K562 (cell line): ENCODE measurements around the gene PCDHGB1. TPM values are rescaled to one million over a fixed set of nuclear protein-coding genes. Genes with fewer than 3 reads are reported as not detected.

Source experiments
- ATAC-seq: fragments of 200-7000 bp; cut with Tn5 transposase; 3 replicates; pipeline ENCODE4 v1.9.1; 2020; ENCODE audit warnings: moderate library complexity
- BruUV-seq: library from RNA; stranded (reverse); fragments of 400-500 nt; replicated peaks from 2 replicates; lab custom pipeline; 2021; lab: Mats Ljungman, UMichigan
- CTCF ChIA-PET: fragments of 300-600 bp; formaldehyde crosslinking; extraction: SDS; loops from one replicate; lab custom pipeline; 2021; ENCODE audit warnings: low intra/inter-chr PET ratio; lab: Yijun Ruan, JAX
- POLR2A ChIA-PET: fragments of 300-600, 350-650 bp; sonication (Branson Sonifier 250); formaldehyde crosslinking; extraction: SDS; loops from one replicate; lab custom pipeline; 2021; ENCODE audit warnings: antibody characterized with exemption, inconsistent platforms; lab: Yijun Ruan, JAX
- DNase-seq, 4 experiments: peaks; one replicate each; pipeline versions ENCODE4 v3.0.0 to v3.0.0-alpha.2; 2011 to 2018; ENCODE audit warnings: low spot score in 3 of 4, mixed read lengths in 3 of 4; ENCODE audit errors: extremely low read depth in 1 of 4
- FAIRE-seq: peaks from 2 replicates; lab custom pipeline; 2011; peaks lifted over from hg19 to GRCh38; lab: Jason Lieb, UNC
- H2AFZ ChIP-seq: 2 replicates; pipeline ENCODE4 v1.6.0; 2011; ENCODE audit warnings: low read depth, low read length, control low read depth, inconsistent platforms
- H3K27ac ChIP-seq: fragments of 200-600 bp; 3 replicates; pipeline ENCODE4 v1.8.0; 2011; ENCODE audit warnings: low read depth, mild to moderate bottlenecking, control low read depth, inconsistent platforms, low read length, moderate library complexity, mixed read lengths; ENCODE audit errors: extremely low read depth
- H3K27me3 ChIP-seq, 2 experiments: fragments of 300-600 bp in 1 of 2; 2 replicates in 1 of 2; 3 replicates in 1 of 2; pipeline versions ENCODE4 v1.6.0 to v1.8.0; 2011; ENCODE audit warnings: inconsistent platforms in 2 of 2, low read length in 2 of 2, mild to moderate bottlenecking in 1 of 2, mixed read lengths in 1 of 2, moderate library complexity in 1 of 2; ENCODE audit not compliant: control insufficient read depth in 2 of 2, insufficient read depth in 2 of 2
- H3K36me3 ChIP-seq: fragments of 300-600 bp; 3 replicates; pipeline ENCODE4 v1.8.0; 2011; ENCODE audit warnings: mild to moderate bottlenecking, low read length, inconsistent platforms; ENCODE audit not compliant: control insufficient read depth, insufficient read depth
- H3K4me1 ChIP-seq, 2 experiments: fragments of 200-600 bp in 1 of 2; replicated peaks in 1 of 2; 2 replicates in 1 of 2; 3 replicates in 1 of 2; pipeline versions ENCODE4 v1.5.1 to v1.8.0; 2011; ENCODE audit warnings: inconsistent platforms in 2 of 2, low read length in 2 of 2, mild to moderate bottlenecking in 1 of 2, mixed read lengths in 1 of 2, moderate library complexity in 1 of 2; ENCODE audit not compliant: control insufficient read depth in 2 of 2, insufficient read depth in 2 of 2
- H3K4me2 ChIP-seq: 2 replicates; pipeline ENCODE4 v1.6.1; 2011; ENCODE audit warnings: low read length, control low read depth, inconsistent platforms, mixed read lengths; ENCODE audit not compliant: insufficient read depth
- H3K4me3 ChIP-seq: fragments of 200-600 bp; sonication (generic), shearing (Covaris generic); 2 replicates; pipeline ENCODE4 v1.5.1; 2016; ENCODE audit warnings: control low read depth, inconsistent platforms
- H3K79me2 ChIP-seq: fragments of 200-600 bp; 3 replicates; pipeline ENCODE4 v1.8.0; 2011; ENCODE audit warnings: low read length, inconsistent platforms; ENCODE audit not compliant: control insufficient read depth, insufficient read depth
- H3K9ac ChIP-seq, 2 experiments: 2 replicates each; pipeline versions ENCODE4 v1.6.0 to v1.6.1; 2011; ENCODE audit warnings: low read depth in 2 of 2, low read length in 2 of 2, control low read depth in 1 of 2, inconsistent platforms in 1 of 2, mild to moderate bottlenecking in 1 of 2, mixed read lengths in 1 of 2; ENCODE audit not compliant: insufficient read depth in 1 of 2
- H3K9me1 ChIP-seq: one replicate; pipeline ENCODE4 v1.6.0; 2011; ENCODE audit warnings: inconsistent platforms, mild to moderate bottlenecking, low read length, moderate library complexity; ENCODE audit not compliant: control insufficient read depth, insufficient read depth
- H3K9me3 ChIP-seq: replicated peaks from 2 replicates; pipeline ENCODE4 v1.5.1; 2011; ENCODE audit warnings: low read depth, low read length, inconsistent platforms; ENCODE audit not compliant: control insufficient read depth, insufficient read depth
- H4K20me1 ChIP-seq: replicated peaks from 2 replicates; pipeline ENCODE4 v1.6.1; 2011; ENCODE audit warnings: low read length, inconsistent platforms, mixed read lengths; ENCODE audit not compliant: control insufficient read depth, insufficient read depth
- CBX3 ChIP-seq, 2 experiments: IDR thresholded peaks; 1 replicate in 1 of 2; 2 replicates in 1 of 2; pipeline ENCODE4 v1.6.1; 2012; ENCODE audit warnings: inconsistent platforms in 2 of 2, low read length in 2 of 2, borderline replicate concordance in 1 of 2, control low read depth in 1 of 2
- EHMT2 ChIP-seq: fragments of 450-650 bp; IDR thresholded peaks from 2 replicates; pipeline ENCODE4 v1.6.1; 2018; ENCODE audit warnings: antibody characterized with exemption
- ETV1 ChIP-seq: fragments of 450-650 bp; conservative IDR thresholded peaks from 2 replicates; pipeline ENCODE4 v1.6.1; 2016; ENCODE audit warnings: missing genetic modification characterization, control low read depth, low read depth, missing compliant biosample characterization
- GTF2E2 ChIP-seq: fragments of 200-800 bp; sonication (Bioruptor generic); IDR thresholded peaks from 2 replicates; pipeline ENCODE4 v1.6.1; 2016; ENCODE audit warnings: missing genetic modification characterization, missing compliant biosample characterization
- L3MBTL2 ChIP-seq: fragments of 450-650 bp; IDR thresholded peaks from 2 replicates; pipeline ENCODE4 v1.6.1; 2016; ENCODE audit warnings: mild to moderate bottlenecking, moderate library complexity
- MEF2D ChIP-seq: conservative IDR thresholded peaks from 2 replicates; pipeline ENCODE4 v1.6.1; 2016; ENCODE audit warnings: low read depth, missing genetic modification characterization, missing compliant biosample characterization
- PTRF ChIP-seq: fragments of 450-650 bp; IDR thresholded peaks from 2 replicates; pipeline ENCODE4 v1.6.1; 2016; ENCODE audit warnings: mild to moderate bottlenecking, missing genetic modification characterization, missing compliant biosample characterization
- RBM15 ChIP-seq: fragments of 200-400 bp; formaldehyde crosslinking; IDR thresholded peaks from 2 replicates; pipeline ENCODE4 v1.6.1; 2018; ENCODE audit warnings: mild to moderate bottlenecking, low read length, moderate library complexity; ENCODE audit not compliant: insufficient read depth
- SAFB ChIP-seq: fragments of 200-400 bp; formaldehyde crosslinking; IDR thresholded peaks from 2 replicates; pipeline ENCODE4 v1.6.1; 2017; ENCODE audit warnings: low read depth, low read length, borderline replicate concordance
- SMAD3 ChIP-seq: fragments of 450-650 bp; formaldehyde crosslinking; conservative IDR thresholded peaks from 2 replicates; pipeline ENCODE4 v1.4.0; 2020; ENCODE audit warnings: mild to moderate bottlenecking
- TCFL5 ChIP-seq: fragments of 250-450 bp; sonication (Bioruptor Pico); conservative IDR thresholded peaks from 2 replicates; pipeline ENCODE4 v1.6.1; 2021; ENCODE audit warnings: mild to moderate bottlenecking, moderate library complexity, matching md5 sums
- ZNF57 ChIP-seq: fragments of 450-650 bp; formaldehyde crosslinking; IDR thresholded peaks from 2 replicates; pipeline ENCODE4 v1.4.0; 2020; ENCODE audit warnings: mild to moderate bottlenecking, moderate library complexity
- WGBS: fragments of 100-300 bp; shearing (Covaris generic); methylation state at CpG from one replicate; pipeline ENCODE4 v1.1.6; 2016; ENCODE audit warnings: low coverage, mixed read lengths; ENCODE audit not compliant: insufficient coverage; ENCODE audit errors: missing lambda C conversion rate; 5-methylcytosine and 5-hydroxymethylcytosine counted together
- in situ Hi-C: fragments of 300-500 bp; cut with MboI; formaldehyde crosslinking; loops from 4 replicates; pipeline ENCODE4 v1.15.0; 2018; ENCODE audit warnings: inconsistent platforms, mixed read lengths
- intact Hi-C: fragments of 100-400 bp; cut with micrococcal nuclease; formaldehyde crosslinking; loops from 2 replicates; pipeline ENCODE4 v1.14.2; 2022
- polyA plus RNA-seq, 8 experiments: library from polyadenylated mRNA; depleted of rRNA in 4 of 8; stranded (reverse) in 5 of 8; unstranded in 3 of 8; fragments of >200 nt; fragmentation: Nextera tagmentation in 2 of 8; fragmentation: Illumina TruSeq in 1 of 8; extraction: Ambion mirVana in 2 of 8; extraction: Trizol in 1 of 8; gene quantifications; 2 replicates each; pipeline versions ENCODE4 v1.2.1 to v1.2.3, GENCODE V29; 2011 to 2014; ENCODE audit warnings: inconsistent platforms in 1 of 8, missing spikeins in 1 of 8
- total RNA-seq, 7 experiments: library from RNA; depleted of rRNA in 6 of 7; stranded (reverse); fragments of >200 nt in 6 of 7; fragmentation: Illumina TruSeq in 2 of 7; extraction: Trizol in 2 of 7; gene quantifications; 2 replicates each; pipeline versions ENCODE4 v1.2.1 to v1.2.3, GENCODE V29; 2011 to 2021; ENCODE audit warnings: low replicate concordance in 1 of 7
- TF ChIP-seq, protein P1 (sequence below): fragments of 250-450 bp; sonication (Bioruptor Pico); IDR thresholded peaks from 2 replicates; pipeline ENCODE4 v1.8.0; 2022; ENCODE audit warnings: inconsistent platforms
- TF ChIP-seq, protein P2 (sequence below): sonication (generic); formaldehyde crosslinking; IDR thresholded peaks from 2 replicates; pipeline ENCODE4 v1.8.1; 2023; ENCODE audit warnings: mild to moderate bottlenecking, missing genetic modification reagents
- TF ChIP-seq, protein P3 (sequence below): sonication (generic); formaldehyde crosslinking; IDR thresholded peaks from 2 replicates; pipeline ENCODE4 v1.5.0; 2020; ENCODE audit warnings: missing genetic modification reagents
- TF ChIP-seq, protein P4 (sequence below): IDR thresholded peaks from 2 replicates; pipeline ENCODE4 v1.6.1; 2011; ENCODE audit not compliant: insufficient read length; ENCODE audit errors: extremely low read depth

The PCDHGB1 gene
- total and polyA plus RNA-seq, 9 of the 15 experiments (the other 6 are each of a cell fraction or from before 2014, with no cell fraction given) = 0.06 to 0.20 (median 0.07) TPM; not detected in 2

DNA sequence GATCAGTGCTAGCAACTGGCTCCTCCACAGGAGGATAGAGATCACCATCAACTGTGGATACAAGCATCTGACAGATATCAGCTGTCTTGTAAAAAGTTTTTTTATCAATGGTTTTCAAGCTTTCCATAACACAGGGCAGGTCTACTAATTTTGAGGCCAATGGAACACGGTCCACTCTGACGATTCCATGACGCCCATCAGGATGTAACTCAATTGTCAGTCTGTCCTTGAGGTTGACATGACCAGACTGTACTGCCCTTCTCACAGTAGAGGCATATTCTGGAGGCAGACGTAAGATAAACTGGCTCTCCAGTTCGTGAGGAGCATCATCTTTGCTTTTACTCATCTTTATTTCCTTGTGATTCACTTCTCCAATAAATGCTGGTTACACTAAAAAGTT, 30.2 kb upstream of the PCDHGB1 start:
- FAIRE-seq (no peak), DNase-seq (no peak), ATAC-seq (no peak)
- H3K27ac ChIP-seq = peak overlapping the region; percentile 92
- H3K79me2 ChIP-seq = peaks cover 29% of the 10 kb centered on the region
- H3K27me3 ChIP-seq = no peaks in the 10 kb centered on the region
- 38% methylated on average over 5 of the region's 5 CpGs for WGBS
- intact Hi-C loops (loop anchor here (10.0 kb wide), 1 partner anchor 105 kb away; the partner anchor contains the start of gene PCDHB13), in situ Hi-C loops (no loop called here)
- H3K9ac ChIP-seq = peak overlapping the region in 1 of 2 experiments; percentile 93; a peak in 2 of 4 replicates
- no peaks in the 10 kb centered on the region for H4K20me1 ChIP-seq
- no peak overlapping the region for H2AFZ ChIP-seq
- POLR2A ChIA-PET = interaction anchor here (0.7 to 1.9 kb wide), 11 partner anchors 8 to 633 kb away, joined by 3 to 14 read pairs (median 5); partner anchors contain the start of genes PCDHGA1 and PCDHGB3
- CTCF ChIA-PET = interaction anchor here (0.7 to 1.6 kb wide), 3 partner anchors 240 to 245 kb away, joined by 3 to 4 read pairs (median 3); no protein-coding TSS in a partner anchor
- peak overlapping the region; percentile 85 for H3K4me2 ChIP-seq
- peaks cover 0 to 9% of the 10 kb centered on the region in 2 experiments; a peak in 1 of 5 replicates for H3K4me1 ChIP-seq
- H3K9me1 ChIP-seq = no peaks in the 10 kb centered on the region
- BruUV-seq = no TSS peak
- peaks cover 22% of the 10 kb centered on the region for H3K9me3 ChIP-seq
- peak overlapping the region; percentile 70 for H3K4me3 ChIP-seq
- peaks cover 26% of the 10 kb centered on the region for H3K36me3 ChIP-seq
- TF ChIP-seq SAFB = no peak
- TF ChIP-seq ZNF57 (CRISPR knock-in tag) = no peak
- TF ChIP-seq, protein P1, sequence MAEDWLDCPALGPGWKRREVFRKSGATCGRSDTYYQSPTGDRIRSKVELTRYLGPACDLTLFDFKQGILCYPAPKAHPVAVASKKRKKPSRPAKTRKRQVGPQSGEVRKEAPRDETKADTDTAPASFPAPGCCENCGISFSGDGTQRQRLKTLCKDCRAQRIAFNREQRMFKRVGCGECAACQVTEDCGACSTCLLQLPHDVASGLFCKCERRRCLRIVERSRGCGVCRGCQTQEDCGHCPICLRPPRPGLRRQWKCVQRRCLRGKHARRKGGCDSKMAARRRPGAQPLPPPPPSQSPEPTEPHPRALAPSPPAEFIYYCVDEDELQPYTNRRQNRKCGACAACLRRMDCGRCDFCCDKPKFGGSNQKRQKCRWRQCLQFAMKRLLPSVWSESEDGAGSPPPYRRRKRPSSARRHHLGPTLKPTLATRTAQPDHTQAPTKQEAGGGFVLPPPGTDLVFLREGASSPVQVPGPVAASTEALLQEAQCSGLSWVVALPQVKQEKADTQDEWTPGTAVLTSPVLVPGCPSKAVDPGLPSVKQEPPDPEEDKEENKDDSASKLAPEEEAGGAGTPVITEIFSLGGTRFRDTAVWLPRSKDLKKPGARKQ = no peak
- no peak for TF ChIP-seq EHMT2
- TF ChIP-seq, protein P2, sequence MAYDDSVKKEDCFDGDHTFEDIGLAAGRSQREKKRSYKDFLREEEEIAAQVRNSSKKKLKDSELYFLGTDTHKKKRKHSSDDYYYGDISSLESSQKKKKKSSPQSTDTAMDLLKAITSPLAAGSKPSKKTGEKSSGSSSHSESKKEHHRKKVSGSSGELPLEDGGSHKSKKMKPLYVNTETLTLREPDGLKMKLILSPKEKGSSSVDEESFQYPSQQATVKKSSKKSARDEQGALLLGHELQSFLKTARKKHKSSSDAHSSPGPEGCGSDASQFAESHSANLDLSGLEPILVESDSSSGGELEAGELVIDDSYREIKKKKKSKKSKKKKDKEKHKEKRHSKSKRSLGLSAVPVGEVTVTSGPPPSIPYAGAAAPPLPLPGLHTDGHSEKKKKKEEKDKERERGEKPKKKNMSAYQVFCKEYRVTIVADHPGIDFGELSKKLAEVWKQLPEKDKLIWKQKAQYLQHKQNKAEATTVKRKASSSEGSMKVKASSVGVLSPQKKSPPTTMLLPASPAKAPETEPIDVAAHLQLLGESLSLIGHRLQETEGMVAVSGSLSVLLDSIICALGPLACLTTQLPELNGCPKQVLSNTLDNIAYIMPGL (CRISPR knock-in tag) = 0 out of 2 replicates have a peak, but pooled peaks have one; percentile 3
- TF ChIP-seq MEF2D = no peak
- TF ChIP-seq L3MBTL2 = no peak
- TF ChIP-seq SMAD3 = no peak
- TF ChIP-seq TCFL5 (CRISPR knock-in tag) = no peak
- no peak for TF ChIP-seq PTRF (tag)
- TF ChIP-seq, protein P3, sequence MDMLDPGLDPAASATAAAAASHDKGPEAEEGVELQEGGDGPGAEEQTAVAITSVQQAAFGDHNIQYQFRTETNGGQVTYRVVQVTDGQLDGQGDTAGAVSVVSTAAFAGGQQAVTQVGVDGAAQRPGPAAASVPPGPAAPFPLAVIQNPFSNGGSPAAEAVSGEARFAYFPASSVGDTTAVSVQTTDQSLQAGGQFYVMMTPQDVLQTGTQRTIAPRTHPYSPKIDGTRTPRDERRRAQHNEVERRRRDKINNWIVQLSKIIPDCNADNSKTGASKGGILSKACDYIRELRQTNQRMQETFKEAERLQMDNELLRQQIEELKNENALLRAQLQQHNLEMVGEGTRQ = no peak
- no peak for TF ChIP-seq ETV1 (tag)
- peak in 1 of 2 experiments; percentile 52; a peak in 1 of 3 replicates for TF ChIP-seq CBX3 (IDR thresholded peaks at IDR 0.05; ENCODE audit: borderline replicate concordance in 1 of 2, low read length in 2 of 2)
- no peak for TF ChIP-seq RBM15
- no peak for TF ChIP-seq GTF2E2
- TF ChIP-seq, protein P4, sequence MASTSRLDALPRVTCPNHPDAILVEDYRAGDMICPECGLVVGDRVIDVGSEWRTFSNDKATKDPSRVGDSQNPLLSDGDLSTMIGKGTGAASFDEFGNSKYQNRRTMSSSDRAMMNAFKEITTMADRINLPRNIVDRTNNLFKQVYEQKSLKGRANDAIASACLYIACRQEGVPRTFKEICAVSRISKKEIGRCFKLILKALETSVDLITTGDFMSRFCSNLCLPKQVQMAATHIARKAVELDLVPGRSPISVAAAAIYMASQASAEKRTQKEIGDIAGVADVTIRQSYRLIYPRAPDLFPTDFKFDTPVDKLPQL = no peak
